GM06990 (cell line): ENCODE data around the gene TSPAN11.

ENCODE experiments used
- DNase-seq: peaks from one replicate; pipeline ENCODE4 v3.0.0-alpha.2; 2011; ENCODE audit not compliant: insufficient read length; ENCODE audit errors: extremely low read depth
- H3K27me3 ChIP-seq: replicated peaks from 2 replicates; pipeline ENCODE4 v1.6.0; 2011; ENCODE audit warnings: low read length; ENCODE audit not compliant: control insufficient read depth, insufficient read depth
- H3K36me3 ChIP-seq: 2 replicates; pipeline ENCODE4 v1.5.1; 2011; ENCODE audit warnings: low read length; ENCODE audit not compliant: control insufficient read depth, insufficient read depth
- H3K4me3 ChIP-seq: replicated peaks from 2 replicates; pipeline ENCODE4 v1.5.1; 2011; ENCODE audit warnings: low read depth, mild to moderate bottlenecking, control low read depth, low read length
- TF ChIP-seq, protein P1 (sequence below): IDR thresholded peaks from 2 replicates; pipeline ENCODE4 v1.5.1; 2011; ENCODE audit warnings: low read length, control low read depth, mild to moderate bottlenecking, inconsistent platforms; ENCODE audit not compliant: insufficient read depth, poor library complexity, severe bottlenecking

The TSPAN11 gene

DNA sequence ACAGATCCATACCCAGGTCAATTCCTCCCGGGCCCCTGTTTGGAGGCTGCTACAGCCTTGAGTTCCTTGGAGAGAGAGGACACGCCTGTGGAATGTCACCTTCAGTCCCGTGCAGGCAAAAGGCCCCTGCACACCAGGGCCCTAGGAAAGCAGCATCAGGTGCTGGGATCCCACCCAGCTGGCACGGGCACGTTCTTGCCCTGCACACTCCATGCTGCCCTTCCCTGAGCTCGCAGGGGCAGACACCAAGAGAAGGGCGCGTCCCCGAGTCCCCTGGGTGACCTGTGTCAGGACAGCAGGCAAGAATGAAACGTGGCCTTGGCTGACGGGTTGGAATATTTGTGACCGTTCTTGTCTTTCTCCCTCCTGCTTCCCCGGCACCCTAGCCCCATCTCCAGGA lies 67.7 kb downstream of the TSPAN11 start:
- Histone ChIP-seq H3K27me3 (no peaks in the 10 kb centered on the region; the same call in 1 of the 2 replicates), H3K36me3 (no peaks in the 10 kb centered on the region), H3K4me3 (no peak overlapping the region)
- TF ChIP-seq, protein P1, sequence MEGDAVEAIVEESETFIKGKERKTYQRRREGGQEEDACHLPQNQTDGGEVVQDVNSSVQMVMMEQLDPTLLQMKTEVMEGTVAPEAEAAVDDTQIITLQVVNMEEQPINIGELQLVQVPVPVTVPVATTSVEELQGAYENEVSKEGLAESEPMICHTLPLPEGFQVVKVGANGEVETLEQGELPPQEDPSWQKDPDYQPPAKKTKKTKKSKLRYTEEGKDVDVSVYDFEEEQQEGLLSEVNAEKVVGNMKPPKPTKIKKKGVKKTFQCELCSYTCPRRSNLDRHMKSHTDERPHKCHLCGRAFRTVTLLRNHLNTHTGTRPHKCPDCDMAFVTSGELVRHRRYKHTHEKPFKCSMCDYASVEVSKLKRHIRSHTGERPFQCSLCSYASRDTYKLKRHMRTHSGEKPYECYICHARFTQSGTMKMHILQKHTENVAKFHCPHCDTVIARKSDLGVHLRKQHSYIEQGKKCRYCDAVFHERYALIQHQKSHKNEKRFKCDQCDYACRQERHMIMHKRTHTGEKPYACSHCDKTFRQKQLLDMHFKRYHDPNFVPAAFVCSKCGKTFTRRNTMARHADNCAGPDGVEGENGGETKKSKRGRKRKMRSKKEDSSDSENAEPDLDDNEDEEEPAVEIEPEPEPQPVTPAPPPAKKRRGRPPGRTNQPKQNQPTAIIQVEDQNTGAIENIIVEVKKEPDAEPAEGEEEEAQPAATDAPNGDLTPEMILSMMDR, result no peak
- DNase-seq, result no peak

DNA sequence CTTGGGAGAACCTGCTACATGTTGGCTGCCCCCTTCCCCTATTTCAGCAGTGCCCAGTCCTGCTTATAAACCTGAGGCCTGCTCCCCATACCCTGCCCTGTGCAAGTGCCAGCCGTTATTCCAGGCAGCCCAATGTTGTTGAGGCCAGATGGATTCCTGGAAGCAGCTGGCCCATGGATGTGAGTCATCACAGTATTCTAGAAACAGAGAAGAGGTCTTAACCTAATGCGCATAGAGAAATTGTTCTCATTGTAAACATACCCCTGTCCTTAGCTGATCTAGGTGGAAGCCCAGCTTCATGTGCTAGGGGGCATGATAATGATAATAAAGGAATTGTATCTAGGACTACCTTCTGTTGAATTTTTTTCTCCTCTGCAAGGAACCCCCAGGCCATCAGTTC lies 69.7 kb downstream of the TSPAN11 start:
- no peak overlapping the region for H3K4me3 ChIP-seq
- H3K36me3 ChIP-seq, result no peaks in the 10 kb centered on the region
- TF ChIP-seq, protein P1, result no peak
- no peaks in the 10 kb centered on the region; the same call in 1 of the 2 replicates for H3K27me3 ChIP-seq
- no peak for DNase-seq

DNA sequence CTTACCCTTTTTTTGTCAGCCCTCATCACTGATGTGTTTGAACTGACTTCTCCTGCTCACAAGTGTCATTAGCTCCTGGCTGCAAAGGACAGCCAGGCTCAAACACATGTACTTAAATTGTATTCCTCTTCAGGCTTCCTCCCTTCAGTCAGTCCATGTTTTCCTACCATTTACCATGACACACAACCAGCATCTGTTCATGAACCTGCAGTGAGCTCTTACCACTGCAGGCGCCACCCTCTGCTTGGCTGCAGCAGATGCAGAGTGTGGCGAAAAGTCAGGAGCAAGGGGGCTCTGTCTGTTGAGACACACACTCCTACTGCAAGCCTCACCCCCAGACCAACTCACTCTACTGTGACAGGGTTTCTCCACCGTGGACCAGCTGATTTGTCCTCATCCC lies 70.2 kb downstream of the TSPAN11 start:
- H3K36me3 ChIP-seq, result no peaks in the 10 kb centered on the region
- no peak for DNase-seq
- H3K27me3 ChIP-seq, result no peaks in the 10 kb centered on the region; the same call in 1 of the 2 replicates
- no peak overlapping the region for H3K4me3 ChIP-seq
- TF ChIP-seq, protein P1, result no peak

DNA sequence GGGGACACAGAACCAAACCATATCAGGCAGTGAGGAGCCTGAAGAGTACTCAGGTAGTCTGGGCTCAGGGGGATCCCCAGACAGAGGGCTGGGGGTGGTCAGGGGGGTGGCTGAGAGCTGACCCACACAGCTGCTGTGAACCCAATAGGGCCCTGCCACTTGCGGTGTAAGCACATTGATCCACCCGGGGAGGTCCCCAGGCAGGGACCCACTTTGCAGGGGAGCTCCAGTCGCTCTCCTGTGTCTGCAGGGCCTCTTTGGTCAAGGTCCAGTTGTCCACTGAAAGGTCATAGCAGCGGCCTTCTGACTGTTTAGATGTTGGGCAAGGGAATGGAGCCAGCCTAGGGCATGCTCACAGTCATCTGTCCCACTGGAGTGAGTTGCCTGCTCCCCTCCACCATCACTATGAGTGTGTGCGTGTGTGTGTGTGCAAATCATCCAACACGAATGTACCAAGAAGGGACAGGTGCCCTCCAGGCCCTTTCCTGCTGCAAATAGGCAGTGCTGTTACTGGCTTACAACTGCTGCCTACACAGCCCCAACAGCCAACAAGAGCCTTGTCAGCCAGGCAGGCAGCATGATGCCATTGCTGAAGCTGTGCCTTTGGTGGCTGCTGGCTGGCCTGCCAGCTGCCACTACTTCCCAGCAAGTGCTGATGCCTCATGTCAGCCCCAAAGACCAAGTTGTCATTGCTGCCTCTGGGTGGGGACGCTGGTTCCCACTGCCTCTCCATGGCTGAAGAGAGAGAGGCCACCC lies 71.3 kb downstream of the TSPAN11 start:
- no peak overlapping the region for H3K4me3 ChIP-seq

DNA sequence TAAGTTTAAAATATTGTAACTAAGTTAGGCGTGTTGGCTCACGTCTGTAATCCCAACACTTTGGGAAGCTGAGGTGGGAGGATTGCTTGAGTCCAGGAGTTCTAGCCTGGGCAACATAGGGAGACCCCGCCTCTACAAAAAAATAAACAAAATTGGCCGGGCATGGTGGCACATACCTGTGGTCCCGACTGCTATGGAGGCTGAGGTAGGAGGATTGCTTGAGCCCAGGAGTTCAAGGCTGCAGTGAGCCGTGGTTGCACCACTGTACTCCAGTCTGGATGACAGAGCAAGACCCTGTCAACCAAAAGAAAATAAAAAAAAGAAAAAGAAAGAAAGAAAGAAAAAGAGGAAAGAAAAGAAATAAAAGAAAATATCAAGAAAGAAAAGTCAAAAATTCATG lies 72.5 kb downstream of the TSPAN11 start:
- TF ChIP-seq, protein P1, result no peak

More for the DNA sequence above, 71.3 kb downstream of the TSPAN11 start:
- Histone ChIP-seq H3K27me3 (no peaks in the 10 kb centered on the region; the same call in 1 of the 2 replicates), H3K36me3 (no peaks in the 10 kb centered on the region)
- TF ChIP-seq, protein P1, result no peak
- no peak for DNase-seq

More for the DNA sequence above, 72.5 kb downstream of the TSPAN11 start:
- Histone ChIP-seq H3K27me3 (no peaks in the 10 kb centered on the region; the same call in 1 of the 2 replicates), H3K36me3 (no peaks in the 10 kb centered on the region), H3K4me3 (no peak overlapping the region)
- DNase-seq, result no peak
